Chondrocyte (in vitro differentiated cells): Measurements from ENCODE around the gene TIGD6. TPM values are rescaled to one million over a fixed set of nuclear protein-coding genes. Genes with fewer than 3 reads are reported as not detected.

Experiments
- DNase-seq: peaks from one replicate; pipeline ENCODE4 v3.0.0; 2021; ENCODE audit warnings: mixed read lengths, low spot score
- H3K27ac Mint-ChIP-seq: one replicate; pipeline ENCODE4 v1.8.0; 2021; ENCODE audit warnings: mild to moderate bottlenecking, moderate library complexity, mixed read lengths; ENCODE audit not compliant: unreplicated experiment
- H3K27me3 Mint-ChIP-seq: 2 replicates; pipeline ENCODE4 v1.8.0; 2021; ENCODE audit warnings: low read depth, mixed read lengths
- H3K36me3 Mint-ChIP-seq: 2 replicates; pipeline ENCODE4 v1.8.0; 2021; ENCODE audit warnings: low read depth, mixed read lengths
- H3K4me1 Mint-ChIP-seq: 2 replicates; pipeline ENCODE4 v1.8.0; 2021; ENCODE audit warnings: low read depth, mild to moderate bottlenecking, mixed read lengths
- H3K4me3 Mint-ChIP-seq: one replicate; pipeline ENCODE4 v1.8.0; 2021; ENCODE audit warnings: mild to moderate bottlenecking, moderate library complexity, mixed read lengths; ENCODE audit not compliant: unreplicated experiment
- H3K9me3 Mint-ChIP-seq: 2 replicates; pipeline ENCODE4 v1.8.0; 2021; ENCODE audit warnings: low read depth, mixed read lengths
- CTCF ChIP-seq: fragments of 200-600 bp; sonication (generic); IDR thresholded peaks from 2 replicates; pipeline ENCODE4 v1.5.0; 2021; ENCODE audit warnings: antibody characterized with exemption, mild to moderate bottlenecking, moderate library complexity
- total RNA-seq: library from RNA; stranded (reverse); gene quantifications from 3 replicates; pipeline ENCODE4 v1.2.1, GENCODE V29; 2021

The TIGD6 gene
- total RNA-seq, 1 donor from 2014 or later, result 5.3 TPM

DNA sequence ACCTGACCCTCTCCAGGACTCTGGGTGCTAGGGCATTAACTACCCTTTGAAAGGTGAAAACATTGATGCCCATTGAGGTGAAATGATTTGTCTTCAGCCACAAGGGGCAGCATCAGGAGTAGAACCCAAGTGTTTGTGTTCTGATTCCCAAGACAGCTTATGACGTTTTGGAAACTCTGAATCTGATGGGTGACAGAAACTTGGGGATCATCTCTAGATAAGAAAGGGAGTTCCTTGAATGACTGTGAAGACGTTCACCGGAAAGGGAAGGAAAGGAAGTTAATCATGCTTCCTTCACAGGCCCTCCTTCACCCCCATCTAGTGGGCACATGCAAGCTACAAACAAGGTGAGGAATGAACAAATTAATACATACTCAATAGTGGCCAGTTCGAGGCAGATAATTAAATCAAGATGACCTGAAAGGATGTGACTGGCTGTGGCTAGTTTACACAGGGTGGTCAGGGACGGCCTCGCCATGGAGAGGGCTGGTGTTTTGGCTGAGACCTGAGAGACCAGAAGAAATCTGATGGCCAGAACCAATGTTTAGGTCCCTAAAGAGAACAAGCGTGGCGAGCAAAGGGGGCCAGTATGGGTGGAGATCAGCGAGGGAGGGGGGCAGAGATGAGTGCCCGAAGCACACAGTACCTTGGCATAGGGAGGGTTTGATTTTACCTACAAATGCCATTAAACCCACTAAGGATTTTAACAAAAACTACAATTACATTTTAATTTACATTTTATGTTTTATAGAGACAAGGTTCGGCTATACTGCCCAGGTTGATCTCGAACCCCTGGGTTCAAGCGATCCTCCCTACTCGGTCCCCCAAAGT lies 40.8 kb downstream of the TIGD6 start:
- Mint-ChIP-seq H3K4me3 (peak overlapping the region; percentile 87), H3K4me1 (peaks cover 33% of the 10 kb centered on the region), H3K9me3 (no peaks in the 10 kb centered on the region), H3K27me3 (no peaks in the 10 kb centered on the region), H3K36me3 (peaks cover 2% of the 10 kb centered on the region), H3K27ac (peak overlapping the region; percentile 100)
- no peak for DNase-seq
- TF ChIP-seq CTCF, result peak; percentile 81

DNA sequence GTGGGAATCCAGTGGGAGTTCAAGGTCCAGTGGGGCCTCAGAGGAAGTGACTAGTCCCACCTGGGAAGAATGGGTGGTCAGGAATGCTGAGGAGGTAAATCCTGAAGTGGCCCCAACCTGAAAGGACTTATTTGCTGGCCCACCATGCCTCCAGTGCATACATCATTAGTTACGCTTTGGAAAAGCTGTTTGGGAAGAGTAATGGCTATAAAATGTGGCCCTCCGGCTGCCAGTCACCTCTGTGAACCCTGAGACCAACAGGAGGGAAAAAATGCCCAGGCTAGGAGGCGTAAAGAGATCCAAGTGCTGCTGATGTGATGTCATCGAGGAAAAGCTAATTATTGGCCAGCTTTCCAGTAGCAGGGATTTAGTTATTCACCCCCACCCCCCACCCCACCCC lies 42.6 kb downstream of the TIGD6 start:
- Mint-ChIP-seq H3K27me3 (no peaks in the 10 kb centered on the region), H3K36me3 (peaks cover 2% of the 10 kb centered on the region), H3K4me1 (peaks cover 32% of the 10 kb centered on the region), H3K27ac (no peak overlapping the region), H3K9me3 (no peaks in the 10 kb centered on the region), H3K4me3 (no peak overlapping the region)
- DNase-seq, result no peak
- TF ChIP-seq CTCF, result no peak

DNA sequence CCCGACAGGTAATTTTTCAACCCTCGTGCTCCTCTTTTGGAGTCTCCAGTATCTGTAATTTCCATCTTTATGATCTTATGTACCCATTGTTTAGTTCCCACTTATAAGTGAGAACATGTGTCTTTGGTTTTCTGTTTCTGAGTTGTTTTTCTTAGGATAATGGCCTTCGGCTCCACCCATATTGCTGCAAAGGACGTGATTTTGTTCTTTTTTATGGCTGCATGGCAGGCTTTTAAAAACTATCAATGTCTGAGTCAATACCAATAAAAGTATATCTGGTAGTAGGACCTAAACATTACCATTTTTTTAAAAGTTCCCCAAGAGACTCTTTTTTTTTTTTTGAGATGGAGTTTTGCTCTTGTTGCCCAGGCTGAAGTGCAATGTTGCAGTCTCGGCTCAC lies 43.8 kb downstream of the TIGD6 start:
- Mint-ChIP-seq H3K36me3 (no peaks in the 10 kb centered on the region), H3K27ac (no peak overlapping the region)

GRCh38 chr5:149954798-149955197 lies 45.7 kb downstream of the TIGD6 start:
- Mint-ChIP-seq H3K36me3 (no peaks in the 10 kb centered on the region), H3K27ac (no peak overlapping the region)
- no peak for DNase-seq

More for the DNA sequence above, 43.8 kb downstream of the TIGD6 start:
- no peak for TF ChIP-seq CTCF
- DNase-seq, result no peak
- Mint-ChIP-seq H3K4me1 (peaks cover 20% of the 10 kb centered on the region), H3K4me3 (no peak overlapping the region), H3K9me3 (no peaks in the 10 kb centered on the region), H3K27me3 (no peaks in the 10 kb centered on the region)

More at GRCh38 chr5:149954798-149955197, 45.7 kb downstream of the TIGD6 start:
- no peak overlapping the region for H3K4me3 Mint-ChIP-seq
- H3K9me3 Mint-ChIP-seq, result no peaks in the 10 kb centered on the region
- H3K4me1 Mint-ChIP-seq, result peaks cover 9% of the 10 kb centered on the region
- no peak for TF ChIP-seq CTCF
- H3K27me3 Mint-ChIP-seq, result no peaks in the 10 kb centered on the region
